H9 (cell line): Measurements from ENCODE around the gene CCDC159. TPM values are rescaled to one million over a fixed set of nuclear protein-coding genes. Genes with fewer than 3 reads are reported as not detected.
A peak's percentile ranks its signal among the peaks of the same experiment; 100 is the strongest.
"Not testable (repeated sequence)": the region's sequence is repeated elsewhere in the genome, so short reads cannot be mapped to it uniquely, and the experiment has no call there.

Experiments
- DNase-seq: peaks from one replicate; pipeline ENCODE4 v3.0.0-alpha.2; 2017
- H2AFZ ChIP-seq: one replicate; pipeline ENCODE4 v1.6.1; 2013; ENCODE audit warnings: mild to moderate bottlenecking, low read length, control low read depth, moderate library complexity
- H2AK5ac ChIP-seq: 2 replicates; pipeline ENCODE4 v1.6.1; 2013; ENCODE audit warnings: low read length, control low read depth, mixed read lengths; ENCODE audit not compliant: insufficient read length
- H2BK120ac ChIP-seq: one replicate; pipeline ENCODE4 v1.6.1; 2013; ENCODE audit warnings: low read depth, mild to moderate bottlenecking, low read length, control low read depth, inconsistent platforms; ENCODE audit not compliant: poor library complexity, severe bottlenecking
- H2BK12ac ChIP-seq: 2 replicates; pipeline ENCODE4 v1.6.1; 2013; ENCODE audit warnings: low read length, control low read depth, mixed read lengths, low read depth; ENCODE audit not compliant: insufficient read length
- H2BK15ac ChIP-seq: 2 replicates; pipeline ENCODE4 v1.6.1; 2013; ENCODE audit warnings: low read depth, low read length, control low read depth
- H2BK20ac ChIP-seq: one replicate; pipeline ENCODE4 v1.6.1; 2013; ENCODE audit warnings: low read depth, mild to moderate bottlenecking, low read length, control low read depth, inconsistent platforms; ENCODE audit not compliant: poor library complexity, severe bottlenecking
- H2BK5ac ChIP-seq: 2 replicates; pipeline ENCODE4 v1.6.1; 2013; ENCODE audit warnings: low read length, control low read depth, mixed read lengths; ENCODE audit not compliant: insufficient read length
- H3K14ac ChIP-seq: 2 replicates; pipeline ENCODE4 v1.6.1; 2013; ENCODE audit warnings: low read length, control low read depth; ENCODE audit not compliant: insufficient read depth
- H3K18ac ChIP-seq: 2 replicates; pipeline ENCODE4 v1.6.1; 2013; ENCODE audit warnings: low read depth, mild to moderate bottlenecking, mixed read lengths, low read length, control low read depth; ENCODE audit not compliant: insufficient read length
- H3K23ac ChIP-seq: 2 replicates; pipeline ENCODE4 v1.6.1; 2013; ENCODE audit warnings: low read length, control low read depth, mixed read lengths, low read depth; ENCODE audit not compliant: insufficient read length
- H3K23me2 ChIP-seq: 2 replicates; pipeline ENCODE4 v1.6.1; 2013; ENCODE audit warnings: low read depth, mild to moderate bottlenecking, mixed read lengths, low read length, control low read depth; ENCODE audit not compliant: insufficient read length, poor library complexity, severe bottlenecking
- H3K27ac ChIP-seq: 2 replicates; pipeline ENCODE4 v1.5.1; 2013; ENCODE audit warnings: low read length, control low read depth, mixed read lengths, low read depth; ENCODE audit not compliant: insufficient read length
- H3K27me3 ChIP-seq: 2 replicates; pipeline ENCODE4 v1.6.1; 2013; ENCODE audit warnings: low read length, control low read depth, inconsistent platforms; ENCODE audit not compliant: insufficient read depth
- H3K4ac ChIP-seq: 2 replicates; pipeline ENCODE4 v1.6.1; 2013; ENCODE audit warnings: low read depth, mild to moderate bottlenecking, control low read depth, inconsistent platforms, low read length, moderate library complexity
- H3K4me1 ChIP-seq: 2 replicates; pipeline ENCODE4 v1.6.1; 2013; ENCODE audit warnings: low read length, control low read depth, inconsistent platforms; ENCODE audit not compliant: insufficient read depth
- H3K4me2 ChIP-seq: 2 replicates; pipeline ENCODE4 v1.6.1; 2013; ENCODE audit warnings: low read length, control low read depth, mixed read lengths; ENCODE audit not compliant: insufficient read length, insufficient read depth
- H3K56ac ChIP-seq: 2 replicates; pipeline ENCODE4 v1.6.1; 2013; ENCODE audit warnings: low read depth, mild to moderate bottlenecking, mixed read lengths, low read length, control low read depth; ENCODE audit not compliant: insufficient read length
- H3K79me1 ChIP-seq: 2 replicates; pipeline ENCODE4 v1.6.1; 2013; ENCODE audit warnings: low read depth, mild to moderate bottlenecking, moderate library complexity, low read length, control low read depth, inconsistent platforms; ENCODE audit not compliant: insufficient read depth, poor library complexity, severe bottlenecking
- H3K79me2 ChIP-seq: 2 replicates; pipeline ENCODE4 v1.6.1; 2013; ENCODE audit warnings: low read length, control low read depth, inconsistent platforms; ENCODE audit not compliant: insufficient read depth
- H3K9ac ChIP-seq: 2 replicates; pipeline ENCODE4 v1.6.1; 2013; ENCODE audit warnings: low read length, control low read depth, mixed read lengths; ENCODE audit not compliant: insufficient read length; ENCODE audit errors: extremely low read depth
- H3K9me3 ChIP-seq: one replicate; pipeline ENCODE4 v1.6.1; 2013; ENCODE audit warnings: low read depth, low read length, inconsistent platforms; ENCODE audit not compliant: control insufficient read depth
- H3T11ph ChIP-seq: one replicate; pipeline ENCODE4 v1.6.1; 2013; ENCODE audit warnings: mild to moderate bottlenecking, low read length, control low read depth, inconsistent platforms
- H4K20me1 ChIP-seq: one replicate; pipeline ENCODE4 v1.6.1; 2013; ENCODE audit not compliant: control insufficient read depth, insufficient read length, insufficient read depth
- H4K5ac ChIP-seq: 2 replicates; pipeline ENCODE4 v1.6.1; 2013; ENCODE audit warnings: low read depth, mild to moderate bottlenecking, mixed read lengths, low read length, control low read depth; ENCODE audit not compliant: insufficient read length
- H4K8ac ChIP-seq: replicated peaks from 2 replicates; pipeline ENCODE4 v1.6.1; 2013; ENCODE audit warnings: low read length, control low read depth, mixed read lengths, low read depth; ENCODE audit not compliant: insufficient read length
- H4K91ac ChIP-seq: 2 replicates; pipeline ENCODE4 v1.6.1; 2013; ENCODE audit warnings: low read depth, mild to moderate bottlenecking, moderate library complexity, mixed read lengths, low read length, control low read depth; ENCODE audit not compliant: insufficient read length
- H3K27ac Mint-ChIP-seq, 3 experiments: 2 replicates in 2 of 3; 3 replicates in 1 of 3; pipeline ENCODE4 v1.8.0; 2020 to 2021; ENCODE audit warnings: mixed read lengths in 3 of 3, mild to moderate bottlenecking in 1 of 3, moderate library complexity in 1 of 3
- H3K27me3 Mint-ChIP-seq: 2 replicates; pipeline ENCODE4 v1.8.0; 2021; ENCODE audit warnings: low read depth, mild to moderate bottlenecking, moderate library complexity, mixed read lengths
- H3K36me3 Mint-ChIP-seq, 3 experiments: 2 replicates in 2 of 3; 3 replicates in 1 of 3; pipeline ENCODE4 v1.8.0; 2020 to 2021; ENCODE audit warnings: low read depth in 3 of 3, mixed read lengths in 3 of 3; ENCODE audit not compliant: insufficient read depth in 1 of 3
- H3K4me1 Mint-ChIP-seq, 2 experiments: 2 replicates each; pipeline ENCODE4 v1.8.0; 2020; ENCODE audit warnings: mixed read lengths in 2 of 2
- H3K4me3 Mint-ChIP-seq, 2 experiments: 2 replicates in 1 of 2; 3 replicates in 1 of 2; pipeline ENCODE4 v1.8.0; 2020 to 2021; ENCODE audit warnings: mild to moderate bottlenecking in 2 of 2, mixed read lengths in 2 of 2, moderate library complexity in 1 of 2
- H3K9me3 Mint-ChIP-seq, 2 experiments: 2 replicates in 1 of 2; 3 replicates in 1 of 2; pipeline ENCODE4 v1.8.0; 2020; ENCODE audit warnings: mild to moderate bottlenecking in 2 of 2, mixed read lengths in 2 of 2, moderate library complexity in 1 of 2
- CTCF ChIP-seq: fragments of 200-600 bp; sonication (generic); conservative IDR thresholded peaks from 3 replicates; pipeline ENCODE4 v1.8.0; 2021; ENCODE audit warnings: antibody characterized with exemption, mild to moderate bottlenecking
- WGBS: extraction: QIAGEN DNeasy Blood & Tissue Kit; methylation state at CpG from one replicate; pipeline ENCODE4 v1.1.7; 2013; ENCODE audit warnings: missing lambda C conversion rate, low lambda C conversion rate, mixed read lengths; ENCODE audit not compliant: insufficient read length; ENCODE audit errors: extremely low coverage; 5-methylcytosine and 5-hydroxymethylcytosine counted together
- total RNA-seq: library from RNA; stranded (reverse); gene quantifications from 2 replicates; pipeline ENCODE4 v1.2.1, GENCODE V29; 2021

CCDC159 gene
- total RNA-seq, 1 experiment from 2014 or later: 5.7 TPM

GRCh38 chr19:11339254-11340098, 6.8 kb upstream of the CCDC159 start, which contains the start of gene RAB3D:
TSS of gene RAB3D (minus strand) at chr19:11339657. CDS start at chr19:11337399, 2,258 bp downstream.
- Mint-ChIP-seq H3K27me3 (peaks cover 3% of the 10 kb centered on the region; the same call in 1 of the 2 replicates), H3K4me3 (peak within 1 kb of the TSS; percentile 74 to 89), H3K4me1 (peaks cover 8% of the 10 kb centered on the region in 2 experiments), H3K27ac (peak within 1 kb of the TSS in 2 of 3 experiments; percentile 20 to 65; a peak in 1 of 7 replicates), H3K36me3 (peaks cover 11 to 37% (median 31%) of the 10 kb centered on the region in 3 experiments), H3K9me3 (no peaks in the 10 kb centered on the region; a peak in 1 of 5 replicates)
- Histone ChIP-seq H4K91ac (no peak within 1 kb of the TSS), H3K27me3 (no peaks in the 10 kb centered on the region), H3K4me1 (no peaks in the 10 kb centered on the region), H3K9ac (no peak within 1 kb of the TSS), H3K14ac (peak within 1 kb of the TSS; percentile 11; the same call in 1 of the 2 replicates), H3K23ac (no peak within 1 kb of the TSS), H2AFZ (peak within 1 kb of the TSS; percentile 57), H3K27ac (no peak within 1 kb of the TSS), H3T11ph (no peak within 1 kb of the TSS), H3K4me2 (peak within 1 kb of the TSS; percentile 45), H2BK12ac (no peak within 1 kb of the TSS), H3K79me1 (no peaks in the 10 kb centered on the region), H3K23me2 (peaks cover 8% of the 10 kb centered on the region), H2BK5ac (no peak within 1 kb of the TSS), H4K5ac (no peak within 1 kb of the TSS), H4K8ac (no peak within 1 kb of the TSS), H3K18ac (peak within 1 kb of the TSS; percentile 72), H2BK20ac (no peak within 1 kb of the TSS), H3K9me3 (no peaks in the 10 kb centered on the region), H2BK15ac (no peak within 1 kb of the TSS), H2AK5ac (no peak within 1 kb of the TSS), H2BK120ac (no peak within 1 kb of the TSS), H4K20me1 (no peaks in the 10 kb centered on the region), H3K79me2 (no peaks in the 10 kb centered on the region), H3K56ac (no peak within 1 kb of the TSS), H3K4ac (no peak within 1 kb of the TSS)
- no peak for TF ChIP-seq CTCF
- no CpG with 5 or more reads among the region's 53 CpGs for WGBS
- peak; percentile 96 for DNase-seq

- not testable (repeated sequence) for H3K4me1 ChIP-seq, H3K4me2 ChIP-seq, H2BK15ac ChIP-seq, H4K91ac ChIP-seq, H3K27ac ChIP-seq, H4K8ac ChIP-seq, H2AFZ ChIP-seq, H3K9me3 Mint-ChIP-seq, H4K5ac ChIP-seq, H2BK120ac ChIP-seq, H2AK5ac ChIP-seq, H3K79me1 ChIP-seq, H3K18ac ChIP-seq, H3T11ph ChIP-seq, H3K9me3 ChIP-seq, H3K27me3 Mint-ChIP-seq, H3K79me2 ChIP-seq, H3K9ac ChIP-seq, H3K56ac ChIP-seq, H3K27ac Mint-ChIP-seq, H2BK5ac ChIP-seq, DNase-seq, H3K4me1 Mint-ChIP-seq, H3K27me3 ChIP-seq, H3K4ac ChIP-seq, H3K14ac ChIP-seq, H3K23me2 ChIP-seq, H4K20me1 ChIP-seq, H2BK12ac ChIP-seq, H2BK20ac ChIP-seq, H3K23ac ChIP-seq
- Mint-ChIP-seq H3K36me3 (peaks cover 9 to 32% (median 25%) of the 10 kb centered on the region in 3 experiments), H3K4me3 (peak overlapping the region; percentile 74 to 89; a peak in 4 of 5 replicates)
- no CpG with 5 or more reads among the region's 8 CpGs for WGBS
Measured at GRCh38 chr19:11340099-11340467, 6.2 kb upstream of the CCDC159 start.
